MCF 10A (cell line): ENCODE results near the gene ELFN1. TPM values are rescaled to one million over a fixed set of nuclear protein-coding genes. Genes with fewer than 3 reads are reported as not detected.

Source experiments
- BruUV-seq: library from RNA; stranded (reverse); fragments of 400-500 nt; replicated peaks from 2 replicates; lab custom pipeline; 2021; lab: Mats Ljungman, UMichigan
- CTCF ChIA-PET: fragments of 300-600 bp; sonication (Branson Sonifier 250); formaldehyde crosslinking; extraction: SDS; loops from one replicate; lab custom pipeline; 2021; ENCODE audit warnings: antibody characterized with exemption, inconsistent platforms; lab: Yijun Ruan, JAX
- POLR2A ChIA-PET: fragments of 300-600, 350-650 bp; sonication (Branson Sonifier 250); formaldehyde crosslinking; extraction: SDS; loops from one replicate; lab custom pipeline; 2020; ENCODE audit warnings: antibody characterized with exemption, inconsistent platforms; lab: Yijun Ruan, JAX
- DNase-seq: peaks from one replicate; pipeline ENCODE4 v3.0.0-alpha.2; 2018; ENCODE audit not compliant: unreplicated experiment
- H3K27ac Mint-ChIP-seq: one replicate; pipeline ENCODE4 v1.8.0; 2022; ENCODE audit warnings: mild to moderate bottlenecking, low read depth, mixed read lengths; ENCODE audit not compliant: unreplicated experiment
- H3K27me3 Mint-ChIP-seq: one replicate; pipeline ENCODE4 v1.8.0; 2022; ENCODE audit warnings: mixed read lengths; ENCODE audit not compliant: insufficient read depth, unreplicated experiment
- H3K36me3 Mint-ChIP-seq: one replicate; pipeline ENCODE4 v1.8.0; 2022; ENCODE audit warnings: mild to moderate bottlenecking, moderate library complexity, mixed read lengths; ENCODE audit not compliant: insufficient read depth, unreplicated experiment
- H3K4me1 Mint-ChIP-seq: one replicate; pipeline ENCODE4 v1.8.0; 2022; ENCODE audit warnings: mixed read lengths; ENCODE audit not compliant: insufficient read depth, unreplicated experiment
- H3K4me3 Mint-ChIP-seq: one replicate; pipeline ENCODE4 v1.8.0; 2022; ENCODE audit warnings: mild to moderate bottlenecking, moderate library complexity, mixed read lengths; ENCODE audit not compliant: unreplicated experiment
- H3K9me3 Mint-ChIP-seq: one replicate; pipeline ENCODE4 v1.8.0; 2022; ENCODE audit warnings: mixed read lengths; ENCODE audit not compliant: unreplicated experiment
- intact Hi-C: fragments of 100-400 bp; cut with micrococcal nuclease; formaldehyde crosslinking; loops from 2 replicates; pipeline ENCODE4 v1.14.1; 2022
- total RNA-seq: library from RNA; stranded (reverse); gene quantifications from 2 replicates; pipeline ENCODE4 v1.2.3, GENCODE V29; 2022
- TF ChIP-seq, protein P1 (sequence below): fragments of 200-600 bp; IDR thresholded peaks from one replicate; pipeline ENCODE4 v1.8.0; 2022; ENCODE audit warnings: antibody characterized with exemption, mild to moderate bottlenecking; ENCODE audit not compliant: unreplicated experiment

ELFN1 gene
- total RNA-seq, 1 experiment from 2014 or later: not detected

- H3K4me3 Mint-ChIP-seq: no peak overlapping the region
- ChIA-PET CTCF (interaction anchor here (0.6 to 0.8 kb wide), 3 partner anchors 67 to 260 kb away, joined by 3 read pairs; no protein-coding TSS in a partner anchor), POLR2A (no interaction called here)
- intact Hi-C loops: loop anchor here (10.0 kb wide), 1 partner anchor 543 kb away; no protein-coding TSS in a partner anchor
- no peak for DNase-seq
- TF ChIP-seq, protein P1, sequence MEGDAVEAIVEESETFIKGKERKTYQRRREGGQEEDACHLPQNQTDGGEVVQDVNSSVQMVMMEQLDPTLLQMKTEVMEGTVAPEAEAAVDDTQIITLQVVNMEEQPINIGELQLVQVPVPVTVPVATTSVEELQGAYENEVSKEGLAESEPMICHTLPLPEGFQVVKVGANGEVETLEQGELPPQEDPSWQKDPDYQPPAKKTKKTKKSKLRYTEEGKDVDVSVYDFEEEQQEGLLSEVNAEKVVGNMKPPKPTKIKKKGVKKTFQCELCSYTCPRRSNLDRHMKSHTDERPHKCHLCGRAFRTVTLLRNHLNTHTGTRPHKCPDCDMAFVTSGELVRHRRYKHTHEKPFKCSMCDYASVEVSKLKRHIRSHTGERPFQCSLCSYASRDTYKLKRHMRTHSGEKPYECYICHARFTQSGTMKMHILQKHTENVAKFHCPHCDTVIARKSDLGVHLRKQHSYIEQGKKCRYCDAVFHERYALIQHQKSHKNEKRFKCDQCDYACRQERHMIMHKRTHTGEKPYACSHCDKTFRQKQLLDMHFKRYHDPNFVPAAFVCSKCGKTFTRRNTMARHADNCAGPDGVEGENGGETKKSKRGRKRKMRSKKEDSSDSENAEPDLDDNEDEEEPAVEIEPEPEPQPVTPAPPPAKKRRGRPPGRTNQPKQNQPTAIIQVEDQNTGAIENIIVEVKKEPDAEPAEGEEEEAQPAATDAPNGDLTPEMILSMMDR: no peak
- BruUV-seq: no TSS peak
- H3K9me3 Mint-ChIP-seq: no peaks in the 10 kb centered on the region
- no peaks in the 10 kb centered on the region for H3K4me1 Mint-ChIP-seq
- peaks cover 8% of the 10 kb centered on the region for H3K36me3 Mint-ChIP-seq
- peaks cover 48% of the 10 kb centered on the region for H3K27me3 Mint-ChIP-seq
- H3K27ac Mint-ChIP-seq: no peak overlapping the region
Measured at GRCh38 chr7:1662101-1662500, 8.0 kb upstream of the ELFN1 start.

DNA sequence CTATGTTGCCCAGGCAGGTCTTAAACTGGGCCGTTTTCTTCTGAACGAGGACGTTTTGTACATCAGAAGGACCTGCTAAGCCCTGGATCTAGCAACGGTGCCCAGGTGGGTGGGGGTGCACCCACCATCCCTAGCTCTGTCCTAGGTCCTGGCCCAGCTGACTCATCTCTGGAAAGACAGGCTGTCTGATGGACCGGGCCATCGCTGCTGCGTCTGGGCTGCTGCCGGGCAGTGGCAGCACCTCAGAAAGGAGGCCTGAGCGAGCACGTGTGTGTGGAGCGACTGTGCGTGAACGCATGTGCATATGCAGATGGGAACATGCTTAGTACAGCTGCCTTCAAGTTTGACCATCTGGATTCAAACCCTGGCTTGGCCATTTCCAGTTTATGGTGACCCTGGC, 7.3 kb upstream of the ELFN1 start:
- H3K36me3 Mint-ChIP-seq: peaks cover 8% of the 10 kb centered on the region
- H3K4me3 Mint-ChIP-seq: no peak overlapping the region
- ChIA-PET POLR2A (interaction anchor here (0.5 kb wide), 1 partner anchor 221 kb away, joined by 3 read pairs; no protein-coding TSS in a partner anchor), CTCF (interaction anchor here (0.7 to 0.8 kb wide), 2 partner anchors 66 to 99 kb away, joined by 3 to 4 read pairs; no protein-coding TSS in a partner anchor)
- peaks cover 46% of the 10 kb centered on the region for H3K27me3 Mint-ChIP-seq
- DNase-seq: no peak
- no peaks in the 10 kb centered on the region for H3K9me3 Mint-ChIP-seq
- no TSS peak for BruUV-seq
- intact Hi-C loops: loop anchor here (10.0 kb wide), 1 partner anchor 542 kb away; no protein-coding TSS in a partner anchor
- no peaks in the 10 kb centered on the region for H3K4me1 Mint-ChIP-seq
- TF ChIP-seq, protein P1: no peak
- no peak overlapping the region for H3K27ac Mint-ChIP-seq

GRCh38 chr7:1663223-1663622, 6.9 kb upstream of the ELFN1 start:
- intact Hi-C loops: loop anchor here (10.0 kb wide), 1 partner anchor 542 kb away; no protein-coding TSS in a partner anchor
- H3K27me3 Mint-ChIP-seq: peaks cover 42% of the 10 kb centered on the region
- no peaks in the 10 kb centered on the region for H3K9me3 Mint-ChIP-seq
- CTCF ChIA-PET: interaction anchor here (0.5 to 0.8 kb wide), 4 partner anchors 24 to 98 kb away, joined by 3 to 4 read pairs (median 3); no protein-coding TSS in a partner anchor
- no TSS peak for BruUV-seq
- DNase-seq: no peak
- POLR2A ChIA-PET: interaction anchor here (0.5 kb wide), 1 partner anchor 220 kb away, joined by 3 read pairs; no protein-coding TSS in a partner anchor
- TF ChIP-seq, protein P1: no peak
- H3K4me1 Mint-ChIP-seq: no peaks in the 10 kb centered on the region
- H3K4me3 Mint-ChIP-seq: no peak overlapping the region
- H3K27ac Mint-ChIP-seq: no peak overlapping the region
- H3K36me3 Mint-ChIP-seq: peaks cover 8% of the 10 kb centered on the region

GRCh38 chr7:1663857-1664651, 6.0 kb upstream of the ELFN1 start:
- H3K27me3 Mint-ChIP-seq: peaks cover 45% of the 10 kb centered on the region
- no peak overlapping the region for H3K4me3 Mint-ChIP-seq
- intact Hi-C loops: loop anchor here (2.0 to 10.0 kb wide), 2 partner anchors 541 to 685 kb away; no protein-coding TSS in a partner anchor
- CTCF ChIA-PET: interaction anchor here (0.5 to 0.8 kb wide), 4 partner anchors 23 to 805 kb away, joined by 3 read pairs; no protein-coding TSS in a partner anchor
- no TSS peak for BruUV-seq
- no peaks in the 10 kb centered on the region for H3K4me1 Mint-ChIP-seq
- peaks cover 5% of the 10 kb centered on the region for H3K36me3 Mint-ChIP-seq
- no peak for DNase-seq
- H3K9me3 Mint-ChIP-seq: no peaks in the 10 kb centered on the region
- H3K27ac Mint-ChIP-seq: no peak overlapping the region
- TF ChIP-seq, protein P1: no peak
- POLR2A ChIA-PET: interaction anchor here (0.6 kb wide), 1 partner anchor 88 kb away, joined by 3 read pairs; no protein-coding TSS in a partner anchor
